Raji (cell line): ENCODE measurements around the gene FARP2.

Source experiments
- POLR2A ChIP-seq: IDR thresholded peaks from 2 replicates; pipeline ENCODE4 v1.6.1; 2011; ENCODE audit warnings: low read depth, low read length, control low read depth; ENCODE audit not compliant: insufficient read depth

Gene FARP2

GRCh38 chr2:241483305-241483704 is 127.2 kb downstream of the FARP2 start:
- no peak for TF ChIP-seq POLR2A

- no peak for TF ChIP-seq POLR2A
Measured at GRCh38 chr2:241485172-241485911, 129.3 kb downstream of the FARP2 start.

- TF ChIP-seq POLR2A = no peak
Measured at GRCh38 chr2:241489088-241489487, 133.0 kb downstream of the FARP2 start.

- TF ChIP-seq POLR2A = no peak
Measured at GRCh38 chr2:241489733-241490680, 133.9 kb downstream of the FARP2 start.

GRCh38 chr2:241490825-241491506 is 134.9 kb downstream of the FARP2 start:
- no peak for TF ChIP-seq POLR2A

- TF ChIP-seq POLR2A = no peak
Measured at GRCh38 chr2:241491549-241492173, 135.6 kb downstream of the FARP2 start.

- no peak for TF ChIP-seq POLR2A
Measured at GRCh38 chr2:241492174-241492565, 136.1 kb downstream of the FARP2 start.

- no peak for TF ChIP-seq POLR2A
Measured at GRCh38 chr2:241493092-241493491, 137.0 kb downstream of the FARP2 start.

GRCh38 chr2:241494311-241494908 is 138.3 kb downstream of the FARP2 start:
- TF ChIP-seq POLR2A = no peak

GRCh38 chr2:241495172-241496002 is 139.3 kb downstream of the FARP2 start:
- no peak for TF ChIP-seq POLR2A

GRCh38 chr2:241496003-241496707 is 140.1 kb downstream of the FARP2 start:
- TF ChIP-seq POLR2A = no peak

GRCh38 chr2:241496904-241497877 is 141.1 kb downstream of the FARP2 start:
- no peak for TF ChIP-seq POLR2A
